HCT116 (cell line): Measurements from ENCODE around the gene RIMBP2. TPM values are rescaled to one million over a fixed set of nuclear protein-coding genes. Genes with fewer than 3 reads are reported as not detected.

Source experiments
- total RNA-seq: library from RNA; stranded (reverse); gene quantifications from one replicate; pipeline ENCODE4 v1.2.1, GENCODE V29; 2021; ENCODE audit not compliant: unreplicated experiment

RIMBP2 gene
- total RNA-seq, 1 experiment from 2014 or later, result not detected

Other genes with a start within 250 kb of the RIMBP2 start
- 19.2 TPM for gene STX2, start 123.0 kb upstream of the RIMBP2 start, total RNA-seq
- 1,420 TPM for gene RAN, start 155.8 kb upstream of the RIMBP2 start, total RNA-seq
- 0.44 TPM for gene ADGRD1, start 237.6 kb upstream of the RIMBP2 start, total RNA-seq